Right hindlimb (tissue), 1 donor: Measurements from ENCODE around the gene MAP2K4.

Source experiments
- DNase-seq: peaks from one replicate; pipeline ENCODE4 v3.0.0-alpha.2; 2018

The MAP2K4 gene

DNA sequence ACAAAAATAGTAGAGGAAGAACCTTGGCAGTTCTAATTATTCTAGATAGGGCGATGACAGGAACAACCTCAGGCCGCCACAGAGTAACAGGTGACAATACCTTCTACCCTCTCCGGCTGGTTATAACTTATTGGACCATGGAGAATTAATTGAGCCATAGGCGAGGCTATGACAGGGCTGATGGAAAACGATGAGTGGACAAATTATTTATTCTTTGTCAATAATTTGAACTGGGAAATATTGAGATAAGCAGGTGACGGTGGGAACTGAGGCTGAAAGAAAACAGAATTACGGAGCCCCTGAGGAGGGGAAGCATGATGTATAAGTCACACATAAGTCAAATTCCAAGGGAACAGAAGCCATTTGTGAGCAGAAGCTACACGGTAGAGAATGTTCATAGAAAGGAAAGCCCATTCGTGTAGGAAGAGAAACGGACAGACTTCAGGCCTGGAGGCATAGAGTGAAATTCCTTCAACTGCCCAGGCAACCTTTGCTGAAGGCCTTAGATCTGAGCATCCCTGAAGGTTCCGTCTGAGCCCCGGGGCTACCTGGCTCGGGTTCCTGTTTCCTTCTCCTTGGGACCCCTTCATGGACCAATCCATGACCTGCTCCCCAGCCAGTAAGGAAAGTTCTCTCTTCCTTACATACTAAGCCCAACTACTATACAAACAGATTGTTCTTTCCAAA is 158.1 kb downstream of the MAP2K4 start:
- no peak for DNase-seq

DNA sequence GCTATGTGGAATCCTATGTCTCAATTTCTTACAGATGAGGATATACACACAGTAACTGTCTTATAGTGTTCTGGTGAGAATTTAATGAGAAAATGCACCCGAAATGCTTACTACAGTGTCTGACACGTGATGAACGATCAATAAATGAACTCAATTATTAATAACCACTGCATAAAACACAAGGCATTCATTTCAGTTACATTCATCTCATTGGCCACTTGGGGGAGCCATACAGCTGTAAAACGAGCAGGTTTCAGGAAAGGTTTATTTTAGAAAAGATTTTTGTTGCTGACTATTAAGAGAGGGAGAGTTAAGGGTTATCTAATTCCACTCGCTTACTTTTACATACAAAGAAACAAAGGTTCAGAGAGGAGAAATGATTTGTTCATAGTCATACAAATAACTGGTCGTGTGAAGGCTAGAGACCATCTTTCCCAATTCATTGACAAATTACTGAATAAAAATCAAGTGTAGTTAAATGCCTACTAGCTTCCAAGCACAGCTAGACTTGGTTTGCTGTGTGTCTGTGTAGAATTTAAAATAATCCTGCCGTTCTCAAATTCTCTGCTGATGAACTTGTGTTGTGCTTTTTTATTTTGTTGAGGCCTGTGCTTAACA is 160.1 kb downstream of the MAP2K4 start:
- DNase-seq, result peak; percentile 23

DNA sequence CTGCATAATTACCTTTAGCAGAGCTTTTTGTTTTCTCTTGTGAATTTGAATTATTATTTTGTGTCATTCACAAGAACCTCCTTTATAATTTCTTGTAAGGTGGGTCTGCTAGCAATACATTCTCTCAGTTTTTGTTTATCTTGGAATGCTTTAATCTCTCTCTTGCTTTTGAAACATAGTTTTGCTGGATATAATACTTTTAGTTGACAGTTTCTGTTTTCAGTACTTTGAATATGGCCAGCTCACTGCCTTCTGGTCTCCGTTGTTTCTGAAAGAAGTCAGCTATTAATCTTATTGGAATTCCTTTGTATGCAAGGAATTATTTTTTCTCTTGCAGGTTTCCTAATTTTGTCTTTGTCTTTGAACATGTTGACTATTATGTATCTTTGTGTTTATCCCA is 167.0 kb downstream of the MAP2K4 start:
- no peak for DNase-seq

DNA sequence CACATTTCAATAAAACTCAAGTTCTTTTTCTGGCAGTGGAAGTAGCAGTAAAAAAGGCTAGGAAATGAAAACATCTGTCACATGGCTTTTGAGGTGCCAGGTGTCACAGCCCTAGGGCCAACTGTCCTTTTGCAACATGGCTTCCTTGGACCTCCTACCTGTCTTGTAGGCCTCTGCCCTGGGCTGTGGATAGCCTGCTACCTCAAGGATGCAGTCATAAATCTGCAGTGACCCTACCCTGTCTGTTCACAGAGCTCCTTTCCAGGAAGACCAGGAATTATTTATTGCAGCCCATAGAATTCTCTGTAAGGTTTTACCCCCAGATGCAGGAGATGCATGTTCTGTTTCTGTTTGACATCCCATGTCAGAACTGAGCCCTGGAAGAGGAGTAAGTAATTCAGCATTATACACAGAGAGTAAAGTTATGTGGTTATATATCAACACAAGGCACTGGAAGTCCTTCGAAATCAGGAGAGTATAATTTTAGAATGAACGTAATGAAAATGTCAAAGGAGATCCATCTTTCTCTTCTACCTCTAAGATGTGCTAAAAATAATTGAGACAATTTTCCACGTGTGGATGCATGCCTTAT is 172.6 kb downstream of the MAP2K4 start:
- DNase-seq, result no peak
